Stomach (tissue), 9 donors: ENCODE measurements around the gene EPPIN. TPM values are rescaled to one million over a fixed set of nuclear protein-coding genes. Genes with fewer than 3 reads are reported as not detected.

ENCODE experiments used
- DNase-seq, 2 donors: peaks; one replicate each; pipeline versions ENCODE4 v3.0.0 to v3.0.0-alpha.2; 2013 to 2019
- H3K27ac ChIP-seq, 5 donors: fragments of 200-600 bp in 4 of 5; sonication (generic) in 4 of 5; one replicate each; pipeline ENCODE4 v1.5.1; 2013 to 2019; ENCODE audit warnings: mild to moderate bottlenecking in 1 of 5, moderate library complexity in 1 of 5
- H3K27me3 ChIP-seq, 3 donors: fragments of 200-600 bp; sonication (generic); one replicate each; pipeline ENCODE4 v1.5.1; 2017 to 2019; ENCODE audit warnings: mixed run types in 1 of 3
- H3K36me3 ChIP-seq, 4 donors: fragments of 200-600 bp; sonication (generic); 1 replicate in 3 of 4; 2 replicates in 1 of 4; pipeline ENCODE4 v1.5.1; 2016 to 2019
- H3K4me1 ChIP-seq, 4 donors: fragments of 200-600 bp; sonication (generic); one replicate each; pipeline ENCODE4 v1.5.1; 2016 to 2019
- H3K4me3 ChIP-seq, 4 donors: fragments of 200-600 bp; sonication (generic) in 3 of 4; one replicate each; pipeline ENCODE4 v1.5.1; 2016 to 2019; ENCODE audit warnings: mild to moderate bottlenecking in 1 of 4
- H3K9me3 ChIP-seq, 4 donors: fragments of 200-600 bp; sonication (generic); one replicate each; pipeline ENCODE4 v1.5.1; 2016 to 2019
- EP300 ChIP-seq: sonication (generic); formaldehyde crosslinking; IDR thresholded peaks from one replicate; pipeline ENCODE4 v1.6.1; 2017; ENCODE audit warnings: antibody characterized with exemption
- POLR2A ChIP-seq, 4 donors: fragments of 450-650 bp; IDR thresholded peaks; one replicate each; pipeline ENCODE4 v1.6.1; 2016; ENCODE audit warnings: antibody characterized with exemption in 4 of 4, control low read depth in 2 of 4, mild to moderate bottlenecking in 1 of 4, moderate library complexity in 1 of 4
- POLR2AphosphoS5 ChIP-seq, 3 donors: sonication (generic); formaldehyde crosslinking; IDR thresholded peaks; one replicate each; pipeline ENCODE4 v1.6.1; 2016; ENCODE audit warnings: antibody characterized with exemption in 3 of 3
- WGBS, 5 donors: extraction: QIAGEN DNeasy Blood & Tissue Kit in 3 of 5; methylation state at CpG; one replicate each; pipeline versions ENCODE4 v1.1.5 to v1.1.7; 2013 to 2018; 5-methylcytosine and 5-hydroxymethylcytosine counted together
- intact Hi-C: fragments of 100-400 bp; cut with DNase I; formaldehyde crosslinking; loops from one replicate; pipeline ENCODE4 v1.15.1; 2023; ENCODE audit warnings: low total_unique reads
- polyA plus RNA-seq, 3 donors: library from polyadenylated mRNA; stranded (reverse); fragments of 200-250 nt; gene quantifications; one replicate each; pipeline ENCODE4 v1.2.3, GENCODE V29; 2013
- total RNA-seq, 5 donors: library from RNA; depleted of rRNA; stranded (reverse); fragments of >200 nt; gene quantifications; one replicate each; pipeline versions ENCODE4 v1.1.0 to v1.2.3, GENCODE V29; 2014 to 2016
- TF ChIP-seq, protein P1 (sequence below), 7 experiments: fragments of 450-650 bp in 4 of 7; fragments of 200-600 bp in 3 of 7; sonication (generic) in 3 of 7; IDR thresholded peaks; one replicate each; pipeline ENCODE4 v1.5.1; 2016 to 2019; ENCODE audit warnings: antibody characterized with exemption in 7 of 7, control low read depth in 2 of 7, mild to moderate bottlenecking in 1 of 7
- donor health status: healthy with polysubstance abuse.
- donor health status: Bipolar disorder and iron deficiency.
- donor health status: healthy.

Gene EPPIN
- total and polyA plus RNA-seq, 8 donors = not detected

DNA sequence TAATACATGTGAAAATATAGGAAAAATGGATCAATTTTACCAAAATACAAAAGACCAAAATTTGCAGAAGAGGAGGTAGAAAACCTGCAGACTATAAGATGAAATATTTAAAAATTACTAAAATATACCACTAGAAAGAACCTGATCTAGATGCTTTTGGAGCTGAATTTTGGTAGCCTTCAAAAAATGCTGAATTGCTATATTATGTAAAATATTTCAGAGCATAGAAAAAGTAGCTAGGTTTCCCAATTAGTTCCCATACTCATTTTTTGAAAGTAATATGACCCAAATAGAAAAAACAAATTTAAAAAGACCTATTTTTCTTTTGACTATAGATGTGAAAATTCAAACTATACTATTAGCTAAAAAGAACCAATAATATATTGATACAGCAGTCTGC, 3.6 kb upstream of the EPPIN start:
- H3K9me3 ChIP-seq = no peaks in the 10 kb centered on the region
- no peak for DNase-seq
- intact Hi-C loops = no loop called here
- H3K27me3 ChIP-seq = peaks cover 0 to 12% (median 0%) of the 10 kb centered on the region in 3 donors
- no peak overlapping the region for H3K27ac ChIP-seq
- H3K4me1 ChIP-seq = no peaks in the 10 kb centered on the region
- no peaks in the 10 kb centered on the region for H3K36me3 ChIP-seq
- no peak overlapping the region for H3K4me3 ChIP-seq
- TF ChIP-seq POLR2AphosphoS5 (IDR thresholded peaks at IDR 0.05) = no peak
- TF ChIP-seq, protein P1, sequence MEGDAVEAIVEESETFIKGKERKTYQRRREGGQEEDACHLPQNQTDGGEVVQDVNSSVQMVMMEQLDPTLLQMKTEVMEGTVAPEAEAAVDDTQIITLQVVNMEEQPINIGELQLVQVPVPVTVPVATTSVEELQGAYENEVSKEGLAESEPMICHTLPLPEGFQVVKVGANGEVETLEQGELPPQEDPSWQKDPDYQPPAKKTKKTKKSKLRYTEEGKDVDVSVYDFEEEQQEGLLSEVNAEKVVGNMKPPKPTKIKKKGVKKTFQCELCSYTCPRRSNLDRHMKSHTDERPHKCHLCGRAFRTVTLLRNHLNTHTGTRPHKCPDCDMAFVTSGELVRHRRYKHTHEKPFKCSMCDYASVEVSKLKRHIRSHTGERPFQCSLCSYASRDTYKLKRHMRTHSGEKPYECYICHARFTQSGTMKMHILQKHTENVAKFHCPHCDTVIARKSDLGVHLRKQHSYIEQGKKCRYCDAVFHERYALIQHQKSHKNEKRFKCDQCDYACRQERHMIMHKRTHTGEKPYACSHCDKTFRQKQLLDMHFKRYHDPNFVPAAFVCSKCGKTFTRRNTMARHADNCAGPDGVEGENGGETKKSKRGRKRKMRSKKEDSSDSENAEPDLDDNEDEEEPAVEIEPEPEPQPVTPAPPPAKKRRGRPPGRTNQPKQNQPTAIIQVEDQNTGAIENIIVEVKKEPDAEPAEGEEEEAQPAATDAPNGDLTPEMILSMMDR (IDR thresholded peaks at IDR 0.05) = no peak
- TF ChIP-seq EP300 = no peak

DNA sequence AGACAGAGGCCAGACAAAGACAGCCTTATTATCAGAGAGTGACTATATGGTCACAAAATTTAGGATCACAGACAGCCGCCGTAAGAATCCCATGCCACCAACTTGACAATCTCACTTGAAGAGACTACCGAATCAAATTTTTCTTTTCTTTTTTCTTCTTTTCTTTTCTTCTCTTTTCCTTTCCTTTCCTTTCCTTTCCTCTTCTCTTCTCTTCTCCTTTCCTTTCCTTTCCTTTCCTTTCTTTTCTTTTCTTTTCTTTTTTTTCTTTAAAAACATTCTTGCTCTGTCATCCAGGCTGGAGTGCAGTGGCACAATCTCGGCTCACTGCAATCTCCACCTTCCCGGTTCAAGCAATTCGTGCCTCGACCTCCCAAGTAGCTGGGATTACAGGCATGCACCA, 1.2 kb upstream of the EPPIN start:
- Histone ChIP-seq H3K4me1 (no peaks in the 10 kb centered on the region), H3K27ac (no peak overlapping the region), H3K36me3 (no peaks in the 10 kb centered on the region), H3K27me3 (peaks cover 0 to 12% (median 0%) of the 10 kb centered on the region in 3 donors), H3K4me3 (no peak overlapping the region), H3K9me3 (no peaks in the 10 kb centered on the region)
- TF ChIP-seq, protein P1 (IDR thresholded peaks at IDR 0.05) = no peak
- TF ChIP-seq POLR2AphosphoS5 (IDR thresholded peaks at IDR 0.05) = no peak
- no peak for TF ChIP-seq EP300
- TF ChIP-seq POLR2A (IDR thresholded peaks at IDR 0.05) = no peak
- WGBS, 5 donors = 81 to 87% (median 87%) methylated on average over 7 of the region's 7 CpGs
- no peak for DNase-seq
- intact Hi-C loops = no loop called here

DNA sequence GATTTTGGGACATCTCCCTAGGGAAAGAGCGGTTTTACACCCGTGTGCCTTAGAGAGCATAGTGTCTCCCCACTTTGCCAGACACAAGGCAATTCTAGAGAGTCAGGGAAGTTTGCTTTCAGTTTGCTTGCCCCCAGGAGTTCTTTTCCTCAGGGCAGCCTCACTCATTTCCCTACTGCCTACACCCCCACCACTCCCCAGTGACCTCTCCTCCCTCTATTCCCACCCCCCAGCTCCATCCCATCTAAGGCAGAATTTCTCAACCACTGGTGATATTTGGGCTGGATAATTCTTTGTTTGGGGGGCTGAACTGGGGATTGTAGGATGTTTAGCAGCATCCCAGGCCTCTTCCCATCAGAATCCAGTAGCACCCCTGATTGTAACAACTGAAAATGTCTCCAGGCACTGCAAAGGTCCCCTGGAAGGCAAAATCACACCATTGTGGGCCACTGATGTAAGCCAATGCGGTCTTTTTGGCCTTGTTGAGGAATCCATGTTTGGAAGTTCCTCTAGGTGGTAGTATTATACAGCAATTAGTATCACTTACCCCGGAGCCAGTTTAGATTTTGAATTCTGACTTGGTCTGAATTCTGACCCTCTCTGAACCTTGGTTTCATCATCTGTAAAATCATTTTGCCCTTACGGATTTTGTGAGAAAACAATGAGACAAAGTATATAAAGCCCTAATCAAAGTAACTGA, 1.3 kb downstream of the EPPIN start:
- no peaks in the 10 kb centered on the region for H3K9me3 ChIP-seq
- H3K4me1 ChIP-seq = no peaks in the 10 kb centered on the region
- intact Hi-C loops = no loop called here
- no peaks in the 10 kb centered on the region for H3K36me3 ChIP-seq
- peaks cover 0 to 19% (median 0%) of the 10 kb centered on the region in 3 donors for H3K27me3 ChIP-seq
- no peak overlapping the region for H3K27ac ChIP-seq
- peak in 1 of 2 donors; percentile 52 for DNase-seq
- TF ChIP-seq POLR2AphosphoS5 (IDR thresholded peaks at IDR 0.05) (no peak), EP300 (no peak), POLR2A (IDR thresholded peaks at IDR 0.05) (no peak)
- TF ChIP-seq, protein P1 (IDR thresholded peaks at IDR 0.05) = peak in 3 of 7 experiments; percentile 6 to 33 (median 14)
- no peak overlapping the region for H3K4me3 ChIP-seq
- WGBS, 5 donors = 11 to 21% (median 17%) methylated on average over 5 of the region's 5 CpGs

DNA sequence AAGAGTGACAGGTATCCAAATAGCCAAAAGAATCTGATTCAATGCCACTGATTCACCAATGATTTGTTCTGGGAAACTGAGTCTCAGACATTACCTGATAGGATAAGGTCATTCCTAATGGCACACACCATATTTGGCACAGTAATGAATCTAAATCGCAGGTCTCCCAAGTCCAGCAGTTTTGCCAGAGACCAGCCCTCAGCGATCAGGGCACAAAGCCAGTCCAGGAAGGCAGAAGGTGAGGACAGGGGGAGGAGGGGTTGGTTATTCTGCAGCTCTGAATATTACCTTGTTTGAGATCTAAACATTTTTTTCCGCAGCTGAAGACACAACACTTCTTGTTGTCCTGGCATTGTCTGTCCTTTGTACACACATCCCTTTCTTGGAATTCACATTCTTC, 1.9 kb downstream of the EPPIN start:
- DNase-seq = no peak
- H3K27me3 ChIP-seq = peaks cover 0 to 22% (median 1%) of the 10 kb centered on the region in 3 donors
- no peaks in the 10 kb centered on the region for H3K9me3 ChIP-seq
- no peak overlapping the region for H3K4me3 ChIP-seq
- H3K36me3 ChIP-seq = no peaks in the 10 kb centered on the region
- no peaks in the 10 kb centered on the region for H3K4me1 ChIP-seq
- WGBS, 5 donors = 67 to 75% (median 72%) methylated on average over 3 of the region's 3 CpGs
- no peak overlapping the region for H3K27ac ChIP-seq
- intact Hi-C loops = no loop called here
- TF ChIP-seq POLR2AphosphoS5 (IDR thresholded peaks at IDR 0.05) (no peak), POLR2A (IDR thresholded peaks at IDR 0.05) (no peak)

DNA sequence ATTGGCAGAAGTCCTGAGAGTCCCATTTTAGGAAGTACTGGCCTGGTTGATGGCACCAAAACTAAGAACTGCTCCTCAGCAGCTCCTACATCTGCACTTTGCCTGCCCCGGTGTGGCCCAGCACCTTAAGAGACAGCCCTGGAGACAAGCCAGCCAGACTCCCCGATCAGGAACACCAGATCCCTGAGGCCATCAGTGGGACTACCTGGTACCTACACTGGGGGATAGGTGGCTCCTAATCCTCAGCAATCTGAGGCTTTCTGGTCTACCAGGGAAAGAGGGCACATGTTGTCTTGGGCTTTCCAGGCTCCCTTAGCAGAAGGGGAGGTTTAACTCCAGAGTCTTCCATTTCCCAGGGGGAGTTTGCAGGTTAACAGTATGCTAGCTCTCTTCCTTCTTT, 7.8 kb downstream of the EPPIN start, which contains the start of gene WFDC6:
TSS of gene WFDC6 (minus strand) at position 101 of the 400 bp plus-strand sequence. CDS start at position 26, 75 bp downstream.
- intact Hi-C loops = no loop called here
- 64 to 87% (median 81%) methylated on average over 2 of the region's 2 CpGs for WGBS, 5 donors
- peaks cover 0 to 59% (median 19%) of the 10 kb centered on the region in 3 donors for H3K27me3 ChIP-seq
- no peaks in the 10 kb centered on the region for H3K9me3 ChIP-seq
- no peak within 1 kb of the TSS for H3K4me3 ChIP-seq
- no peaks in the 10 kb centered on the region for H3K4me1 ChIP-seq
- no peak for DNase-seq
- TF ChIP-seq, protein P1 (IDR thresholded peaks at IDR 0.05) = no peak
- TF ChIP-seq POLR2AphosphoS5 (IDR thresholded peaks at IDR 0.05) = no peak
- TF ChIP-seq POLR2A (IDR thresholded peaks at IDR 0.05) = no peak
- H3K36me3 ChIP-seq = no peaks in the 10 kb centered on the region
- H3K27ac ChIP-seq = no peak within 1 kb of the TSS
